GM12878 (cell line): ENCODE data around the gene GRM7. TPM values are rescaled to one million over a fixed set of nuclear protein-coding genes. Genes with fewer than 3 reads are reported as not detected.

Experiments
- ATAC-seq: fragments of 200-7000 bp; cut with Tn5 transposase; 3 replicates; pipeline ENCODE4 v1.9.1; 2020; ENCODE audit warnings: mild to moderate bottlenecking, moderate library complexity
- BruUV-seq: library from RNA; stranded (reverse); fragments of 400-500 nt; replicated peaks from 2 replicates; lab custom pipeline; 2021; lab: Mats Ljungman, UMichigan
- CTCF ChIA-PET: fragments of 300-600 bp; sonication (Branson Sonifier 250); formaldehyde crosslinking; extraction: SDS; loops from one replicate; lab custom pipeline; 2021; ENCODE audit warnings: inconsistent platforms; lab: Yijun Ruan, JAX
- POLR2A ChIA-PET: fragments of 350-600 bp; formaldehyde crosslinking; extraction: SDS; loops from one replicate; lab custom pipeline; 2021; ENCODE audit warnings: inconsistent platforms; lab: Charles Lee
- RAD21 ChIA-PET: fragments of 300-600 bp; sonication (Branson Sonifier 250); formaldehyde crosslinking; loops from one replicate; lab custom pipeline; 2023; ENCODE audit warnings: antibody characterized with exemption; ENCODE audit not compliant: unreplicated experiment; lab: Charles Lee
- SMC1A ChIA-PET: fragments of 300-600 bp; sonication (Branson Sonifier 250); formaldehyde crosslinking; loops from one replicate; lab custom pipeline; 2023; ENCODE audit not compliant: unreplicated experiment, uncharacterized antibody; lab: Charles Lee
- DNase-seq: peaks from one replicate; pipeline ENCODE4 v3.0.0-alpha.2; 2011; ENCODE audit warnings: low read depth, low spot score
- FAIRE-seq: peaks from 3 replicates; lab custom pipeline; 2011; peaks lifted over from hg19 to GRCh38; lab: Jason Lieb, UNC
- H2AFZ ChIP-seq: 2 replicates; pipeline ENCODE4 v1.6.0; 2011; ENCODE audit warnings: low read depth, low read length, control low read depth; ENCODE audit not compliant: control insufficient read depth
- H3K27ac ChIP-seq: 2 replicates; pipeline ENCODE4 v1.5.1; 2011; ENCODE audit warnings: control low read depth; ENCODE audit not compliant: control insufficient read depth, insufficient read depth
- H3K27me3 ChIP-seq, 2 experiments: replicated peaks in 1 of 2; 2 replicates each; pipeline versions ENCODE4 v1.6.0 to v1.6.1; 2011; ENCODE audit warnings: low read length in 1 of 2; ENCODE audit not compliant: control insufficient read depth in 2 of 2, insufficient read depth in 2 of 2
- H3K36me3 ChIP-seq, 2 experiments: 2 replicates each; pipeline ENCODE4 v1.5.1; 2011; ENCODE audit warnings: low read length in 1 of 2; ENCODE audit not compliant: control insufficient read depth in 2 of 2, insufficient read depth in 2 of 2
- H3K4me1 ChIP-seq: 2 replicates; pipeline ENCODE4 v1.6.1; 2011; ENCODE audit warnings: mild to moderate bottlenecking, low read length, moderate library complexity, mixed read lengths; ENCODE audit not compliant: control insufficient read depth, insufficient read depth
- H3K4me2 ChIP-seq: 2 replicates; pipeline ENCODE4 v1.6.0; 2011; ENCODE audit warnings: control low read depth; ENCODE audit not compliant: control insufficient read depth, insufficient read depth
- H3K4me3 ChIP-seq: fragments of 200-600 bp; sonication (generic); 2 replicates; pipeline ENCODE4 v1.5.1; 2016
- H3K79me2 ChIP-seq: 2 replicates; pipeline ENCODE4 v1.6.0; 2011; ENCODE audit warnings: low read length; ENCODE audit not compliant: control insufficient read depth, insufficient read depth
- H3K9ac ChIP-seq: 2 replicates; pipeline ENCODE4 v1.8.0; 2011; ENCODE audit warnings: low read length, control low read depth, mixed read lengths; ENCODE audit not compliant: control insufficient read depth, insufficient read depth
- H3K9me3 ChIP-seq: replicated peaks from 3 replicates; pipeline ENCODE4 v1.5.1; 2011; ENCODE audit warnings: mild to moderate bottlenecking, low read length; ENCODE audit not compliant: control insufficient read depth, insufficient read depth
- H4K20me1 ChIP-seq: 2 replicates; pipeline ENCODE4 v1.6.0; 2011; ENCODE audit not compliant: control insufficient read depth, insufficient read depth
- CHD4 ChIP-seq: fragments of 200-600 bp; sonication (generic); IDR thresholded peaks from 2 replicates; pipeline ENCODE4 v1.6.1; 2016; ENCODE audit warnings: mild to moderate bottlenecking
- MTA2 ChIP-seq: fragments of 450-650 bp; IDR thresholded peaks from 2 replicates; pipeline ENCODE4 v1.6.1; 2016; ENCODE audit warnings: low read depth, mild to moderate bottlenecking, moderate library complexity
- REST ChIP-seq: IDR thresholded peaks from 2 replicates; pipeline ENCODE4 v1.6.1; 2012; ENCODE audit warnings: mild to moderate bottlenecking, low read depth, low read length
- WGBS: methylation state at CpG from one replicate; pipeline ENCODE4 v1.1.6; 2016; ENCODE audit warnings: low lambda C conversion rate; ENCODE audit not compliant: insufficient replicate concordance, insufficient coverage; ENCODE audit errors: missing lambda C conversion rate; 5-methylcytosine and 5-hydroxymethylcytosine counted together
- in situ Hi-C: fragments of 300-500 bp; cut with MboI; formaldehyde crosslinking; loops from 9 replicates; pipeline ENCODE4 v1.14.3; 2018; ENCODE audit warnings: mixed read lengths
- intact Hi-C: fragments of 100-400 bp; cut with micrococcal nuclease; formaldehyde crosslinking; loops from one replicate; pipeline ENCODE4 v1.14.2; 2022; ENCODE audit not compliant: unreplicated experiment
- polyA plus RNA-seq, 11 experiments: library from polyadenylated mRNA; depleted of rRNA in 4 of 11; unstranded in 6 of 11; stranded (reverse) in 5 of 11; fragments of >200 nt; fragmentation: Nextera tagmentation in 4 of 11; fragmentation: Illumina TruSeq in 1 of 11; extraction: Ambion mirVana in 4 of 11; extraction: Trizol in 1 of 11; gene quantifications; 1 replicate in 1 of 11; 2 replicates in 10 of 11; pipeline versions ENCODE4 v1.2.1 to v1.2.3, GENCODE V29; 2011 to 2016; ENCODE audit warnings: inconsistent platforms in 2 of 11, missing spikeins in 2 of 11, low read depth in 1 of 11
- total RNA-seq, 4 experiments: library from RNA; depleted of rRNA in 3 of 4; stranded (reverse); fragments of >200 nt in 3 of 4; fragmentation: Illumina TruSeq in 1 of 4; extraction: Trizol in 1 of 4; gene quantifications; 2 replicates each; pipeline versions ENCODE4 v1.2.1 to v1.2.3, GENCODE V29; 2013 to 2021
- TF ChIP-seq, protein P1 (sequence below): fragments of 450-650 bp; IDR thresholded peaks from 2 replicates; pipeline ENCODE4 v1.6.1; 2018; ENCODE audit warnings: mild to moderate bottlenecking, low read depth, moderate library complexity; ENCODE audit not compliant: partially characterized antibody

The GRM7 gene
- total and polyA plus RNA-seq, 10 of the 15 experiments (the other 5 are each of a cell fraction or from before 2014, with no cell fraction given) = not detected

- no peak overlapping the region for H3K4me2 ChIP-seq
- intact Hi-C loops = no loop called here
- H3K27ac ChIP-seq = no peak overlapping the region
- ChIA-PET CTCF (no interaction called here), SMC1A (no interaction called here), POLR2A (no interaction called here), RAD21 (no interaction called here)
- in situ Hi-C loops = no loop called here
- no peak for ATAC-seq
- no peaks in the 10 kb centered on the region for H3K27me3 ChIP-seq
- no peak overlapping the region for H2AFZ ChIP-seq
- H3K9ac ChIP-seq = no peak overlapping the region
- H3K79me2 ChIP-seq = no peaks in the 10 kb centered on the region
- no peaks in the 10 kb centered on the region for H4K20me1 ChIP-seq
- H3K4me3 ChIP-seq = no peak overlapping the region
- H3K4me1 ChIP-seq = no peaks in the 10 kb centered on the region
- WGBS = 56% methylated on average over 3 of the region's 3 CpGs
- TF ChIP-seq REST = no peak
- TF ChIP-seq, protein P1, sequence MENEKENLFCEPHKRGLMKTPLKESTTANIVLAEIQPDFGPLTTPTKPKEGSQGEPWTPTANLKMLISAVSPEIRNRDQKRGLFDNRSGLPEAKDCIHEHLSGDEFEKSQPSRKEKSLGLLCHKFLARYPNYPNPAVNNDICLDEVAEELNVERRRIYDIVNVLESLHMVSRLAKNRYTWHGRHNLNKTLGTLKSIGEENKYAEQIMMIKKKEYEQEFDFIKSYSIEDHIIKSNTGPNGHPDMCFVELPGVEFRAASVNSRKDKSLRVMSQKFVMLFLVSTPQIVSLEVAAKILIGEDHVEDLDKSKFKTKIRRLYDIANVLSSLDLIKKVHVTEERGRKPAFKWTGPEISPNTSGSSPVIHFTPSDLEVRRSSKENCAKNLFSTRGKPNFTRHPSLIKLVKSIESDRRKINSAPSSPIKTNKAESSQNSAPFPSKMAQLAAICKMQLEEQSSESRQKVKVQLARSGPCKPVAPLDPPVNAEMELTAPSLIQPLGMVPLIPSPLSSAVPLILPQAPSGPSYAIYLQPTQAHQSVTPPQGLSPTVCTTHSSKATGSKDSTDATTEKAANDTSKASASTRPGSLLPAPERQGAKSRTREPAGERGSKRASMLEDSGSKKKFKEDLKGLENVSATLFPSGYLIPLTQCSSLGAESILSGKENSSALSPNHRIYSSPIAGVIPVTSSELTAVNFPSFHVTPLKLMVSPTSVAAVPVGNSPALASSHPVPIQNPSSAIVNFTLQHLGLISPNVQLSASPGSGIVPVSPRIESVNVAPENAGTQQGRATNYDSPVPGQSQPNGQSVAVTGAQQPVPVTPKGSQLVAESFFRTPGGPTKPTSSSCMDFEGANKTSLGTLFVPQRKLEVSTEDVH = no peak
- TF ChIP-seq MTA2 = no peak
- TF ChIP-seq CHD4 = no peak
- DNase-seq = no peak
- no peak for FAIRE-seq
- H3K9me3 ChIP-seq = no peaks in the 10 kb centered on the region
- no TSS peak for BruUV-seq
- no peaks in the 10 kb centered on the region for H3K36me3 ChIP-seq
These were observed 797.4 kb downstream of the GRM7 start for GRCh38 chr3:7658294-7658693.
